Liver (tissue), 9 donors: ENCODE measurements around the gene C4orf46. TPM values are rescaled to one million over a fixed set of nuclear protein-coding genes. Genes with fewer than 3 reads are reported as not detected.

Source experiments
- DNase-seq: peaks from one replicate; pipeline ENCODE4 v3.0.0-alpha.2; 2017; ENCODE audit warnings: low spot score
- H3K27ac ChIP-seq, 2 donors: one replicate each; pipeline ENCODE4 v1.7.0; 2013; ENCODE audit warnings: inconsistent platforms in 2 of 2, low read length in 2 of 2, control low read depth in 1 of 2, low read depth in 1 of 2, mild to moderate bottlenecking in 1 of 2
- H3K27me3 ChIP-seq, 4 donors: one replicate each; pipeline versions ENCODE4 v1.6.1 to v1.7.0; 2013; ENCODE audit warnings: low read length in 3 of 4, inconsistent platforms in 1 of 4, mild to moderate bottlenecking in 1 of 4, moderate library complexity in 1 of 4; ENCODE audit not compliant: control insufficient read depth in 4 of 4, insufficient read depth in 4 of 4
- H3K36me3 ChIP-seq, 4 donors: one replicate each; pipeline versions ENCODE4 v1.6.1 to v1.7.0; 2013; ENCODE audit warnings: low read length in 3 of 4, mild to moderate bottlenecking in 3 of 4, low read depth in 1 of 4, moderate library complexity in 1 of 4; ENCODE audit not compliant: control insufficient read depth in 4 of 4, insufficient read depth in 3 of 4
- H3K4me1 ChIP-seq, 4 donors: one replicate each; pipeline versions ENCODE4 v1.6.1 to v1.7.0; 2013; ENCODE audit warnings: low read length in 3 of 4, mild to moderate bottlenecking in 3 of 4, moderate library complexity in 1 of 4; ENCODE audit not compliant: control insufficient read depth in 4 of 4, insufficient read depth in 4 of 4
- H3K4me3 ChIP-seq, 3 donors: one replicate each; pipeline versions ENCODE4 v1.6.1 to v1.7.0; 2013; ENCODE audit warnings: low read length in 3 of 3, control low read depth in 1 of 3, low read depth in 1 of 3, mild to moderate bottlenecking in 1 of 3
- H3K9ac ChIP-seq, 2 donors: one replicate each; pipeline ENCODE4 v1.7.0; 2013; ENCODE audit warnings: low read length in 2 of 2, mild to moderate bottlenecking in 2 of 2, moderate library complexity in 2 of 2, control low read depth in 1 of 2, low read depth in 1 of 2
- H3K9me3 ChIP-seq, 4 donors: one replicate each; pipeline versions ENCODE4 v1.6.1 to v1.7.0; 2013; ENCODE audit warnings: low read length in 3 of 4; ENCODE audit not compliant: control insufficient read depth in 4 of 4
- EGR1 ChIP-seq, 2 donors: IDR thresholded peaks; 2 replicates each; pipeline ENCODE4 v1.6.1; 2016 to 2018; ENCODE audit warnings: antibody characterized with exemption in 2 of 2, low read depth in 2 of 2
- FOXA2 ChIP-seq: IDR thresholded peaks from 2 replicates; pipeline ENCODE4 v1.6.1; 2016; ENCODE audit warnings: antibody characterized with exemption
- GABPA ChIP-seq, 2 donors: IDR thresholded peaks in 1 of 2; conservative IDR thresholded peaks in 1 of 2; 2 replicates each; pipeline ENCODE4 v1.6.1; 2016; ENCODE audit warnings: antibody characterized with exemption in 2 of 2, mild to moderate bottlenecking in 1 of 2, moderate library complexity in 1 of 2
- HNF4A ChIP-seq, 2 donors: conservative IDR thresholded peaks; 2 replicates each; pipeline ENCODE4 v1.6.1; 2016; ENCODE audit warnings: antibody characterized with exemption in 2 of 2, mild to moderate bottlenecking in 2 of 2
- HNF4G ChIP-seq: IDR thresholded peaks from 2 replicates; pipeline ENCODE4 v1.6.1; 2016; ENCODE audit warnings: antibody characterized with exemption
- JUND ChIP-seq, 2 donors: IDR thresholded peaks; 2 replicates each; pipeline ENCODE4 v1.6.1; 2016; ENCODE audit warnings: antibody characterized with exemption in 2 of 2
- RAD21 ChIP-seq, 2 donors: IDR thresholded peaks; 2 replicates each; pipeline ENCODE4 v1.6.1; 2016; ENCODE audit warnings: antibody characterized with exemption in 2 of 2, mild to moderate bottlenecking in 2 of 2
- REST ChIP-seq: IDR thresholded peaks from 2 replicates; pipeline ENCODE4 v1.6.1; 2016; ENCODE audit warnings: antibody characterized with exemption, mild to moderate bottlenecking
- RXRA ChIP-seq, 2 donors: IDR thresholded peaks; 2 replicates each; pipeline ENCODE4 v1.6.1; 2017 to 2018; ENCODE audit warnings: antibody characterized with exemption in 2 of 2, mild to moderate bottlenecking in 1 of 2
- SP1 ChIP-seq: IDR thresholded peaks from 2 replicates; pipeline ENCODE4 v1.6.1; 2018; ENCODE audit warnings: antibody characterized with exemption, mild to moderate bottlenecking
- TAF1 ChIP-seq: conservative IDR thresholded peaks from 2 replicates; pipeline ENCODE4 v1.6.1; 2016; ENCODE audit warnings: antibody characterized with exemption, mild to moderate bottlenecking
- YY1 ChIP-seq: IDR thresholded peaks from 2 replicates; pipeline ENCODE4 v1.6.1; 2016; ENCODE audit warnings: antibody characterized with exemption, mild to moderate bottlenecking
- ZBTB33 ChIP-seq: IDR thresholded peaks from 2 replicates; pipeline ENCODE4 v1.6.1; 2016; ENCODE audit warnings: antibody characterized with exemption
- WGBS: extraction: QIAGEN DNeasy Blood & Tissue Kit; methylation state at CpG from one replicate; pipeline ENCODE4 v1.1.7; 2013; 5-methylcytosine and 5-hydroxymethylcytosine counted together
- polyA plus RNA-seq, 2 donors: library from polyadenylated mRNA; stranded (reverse) in 1 of 2; unstranded in 1 of 2; fragments of 200-250 nt in 1 of 2; fragments of >200 nt in 1 of 2; fragmentation: Nextera tagmentation in 1 of 2; extraction: Ambion mirVana in 1 of 2; gene quantifications; one replicate each; pipeline versions ENCODE4 v1.2.1 to v1.2.3, GENCODE V29; 2013 to 2015
- total RNA-seq, 2 donors: library from RNA; depleted of rRNA; stranded (reverse); fragments of >200 nt; gene quantifications; one replicate each; pipeline ENCODE4 v1.2.3, GENCODE V29; 2014
- TF ChIP-seq, protein P1 (sequence below): IDR thresholded peaks from 2 replicates; pipeline ENCODE4 v1.6.1; 2016; ENCODE audit warnings: antibody characterized with exemption
- TF ChIP-seq, protein P2 (sequence below): fragments of 150-350 bp; IDR thresholded peaks from 2 replicates; pipeline ENCODE4 v1.5.1; 2017; ENCODE audit warnings: improper control_type of control experiment, low read depth, low read length; ENCODE audit not compliant: missing input control
- donor health status: healthy.
- donor health status: healthy.
- donor health status: healthy.
- donor health status: healthy.
- donor health status: healthy.

C4orf46 gene
- total and polyA plus RNA-seq, 4 donors = 0.40 to 6.7 (median 1.3) TPM

GRCh38 chr4:158688813-158689212 lies 17.1 kb upstream of the C4orf46 start:
- Histone ChIP-seq H3K36me3 (peaks cover 5 to 51% (median 35%) of the 10 kb centered on the region in 4 donors), H3K9ac (no peak overlapping the region), H3K4me3 (no peak overlapping the region), H3K27ac (no peak overlapping the region), H3K9me3 (no peaks in the 10 kb centered on the region), H3K4me1 (no peaks in the 10 kb centered on the region), H3K27me3 (no peaks in the 10 kb centered on the region)
- no peak for DNase-seq
- no peak for TF ChIP-seq TAF1
- TF ChIP-seq SP1 = no peak
- no peak for TF ChIP-seq EGR1 (IDR thresholded peaks at IDR 0.05; ENCODE audit: low read depth in 2 of 2)
- no peak for TF ChIP-seq RXRA (IDR thresholded peaks at IDR 0.05)
- TF ChIP-seq HNF4A (conservative IDR thresholded peaks at IDR 0.05) = no peak
- no peak for TF ChIP-seq JUND (IDR thresholded peaks at IDR 0.05)
- TF ChIP-seq RAD21 (IDR thresholded peaks at IDR 0.05) = no peak
- TF ChIP-seq, protein P1, sequence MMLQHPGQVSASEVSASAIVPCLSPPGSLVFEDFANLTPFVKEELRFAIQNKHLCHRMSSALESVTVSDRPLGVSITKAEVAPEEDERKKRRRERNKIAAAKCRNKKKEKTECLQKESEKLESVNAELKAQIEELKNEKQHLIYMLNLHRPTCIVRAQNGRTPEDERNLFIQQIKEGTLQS = no peak
- no peak for TF ChIP-seq GABPA (IDR thresholded peaks at IDR 0.05 in 1 of 2, conservative IDR thresholded peaks at IDR 0.05 in 1 of 2)
- TF ChIP-seq YY1 = no peak
- no peak for TF ChIP-seq FOXA2
- 84% methylated on average over 1 of the region's 1 CpG for WGBS

GRCh38 chr4:158682066-158682465 lies 10.4 kb upstream of the C4orf46 start:
- H3K36me3 ChIP-seq = peaks cover 0 to 36% (median 21%) of the 10 kb centered on the region in 4 donors
- DNase-seq = no peak
- H3K27ac ChIP-seq = no peak overlapping the region
- WGBS = 67% methylated on average over 2 of the region's 2 CpGs
- H3K27me3 ChIP-seq = no peaks in the 10 kb centered on the region
- H3K4me3 ChIP-seq = no peak overlapping the region
- no peaks in the 10 kb centered on the region for H3K9me3 ChIP-seq
- no peak overlapping the region for H3K9ac ChIP-seq
- TF ChIP-seq ZBTB33 (no peak), GABPA (IDR thresholded peaks at IDR 0.05 in 1 of 2, conservative IDR thresholded peaks at IDR 0.05 in 1 of 2) (no peak), JUND (IDR thresholded peaks at IDR 0.05) (no peak), REST (no peak), YY1 (no peak), HNF4A (conservative IDR thresholded peaks at IDR 0.05) (no peak), HNF4G (no peak), RAD21 (IDR thresholded peaks at IDR 0.05) (no peak), FOXA2 (no peak), EGR1 (IDR thresholded peaks at IDR 0.05; ENCODE audit: low read depth in 2 of 2) (no peak)
- TF ChIP-seq, protein P1 = no peak
- TF ChIP-seq, protein P2, sequence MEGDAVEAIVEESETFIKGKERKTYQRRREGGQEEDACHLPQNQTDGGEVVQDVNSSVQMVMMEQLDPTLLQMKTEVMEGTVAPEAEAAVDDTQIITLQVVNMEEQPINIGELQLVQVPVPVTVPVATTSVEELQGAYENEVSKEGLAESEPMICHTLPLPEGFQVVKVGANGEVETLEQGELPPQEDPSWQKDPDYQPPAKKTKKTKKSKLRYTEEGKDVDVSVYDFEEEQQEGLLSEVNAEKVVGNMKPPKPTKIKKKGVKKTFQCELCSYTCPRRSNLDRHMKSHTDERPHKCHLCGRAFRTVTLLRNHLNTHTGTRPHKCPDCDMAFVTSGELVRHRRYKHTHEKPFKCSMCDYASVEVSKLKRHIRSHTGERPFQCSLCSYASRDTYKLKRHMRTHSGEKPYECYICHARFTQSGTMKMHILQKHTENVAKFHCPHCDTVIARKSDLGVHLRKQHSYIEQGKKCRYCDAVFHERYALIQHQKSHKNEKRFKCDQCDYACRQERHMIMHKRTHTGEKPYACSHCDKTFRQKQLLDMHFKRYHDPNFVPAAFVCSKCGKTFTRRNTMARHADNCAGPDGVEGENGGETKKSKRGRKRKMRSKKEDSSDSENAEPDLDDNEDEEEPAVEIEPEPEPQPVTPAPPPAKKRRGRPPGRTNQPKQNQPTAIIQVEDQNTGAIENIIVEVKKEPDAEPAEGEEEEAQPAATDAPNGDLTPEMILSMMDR = no peak
- H3K4me1 ChIP-seq = peaks cover 0 to 7% (median 3%) of the 10 kb centered on the region in 4 donors
